NCI-H2029 (cell line): ENCODE measurements around the gene DSEL.

Source experiments
- DNase-seq: peaks from one replicate; lab custom pipeline; 2025; lab: John Stamatoyannopoulos, UW

The DSEL gene

GRCh38 chr18:67500522-67501205 lies 15.9 kb downstream of the DSEL start:
- DNase-seq: no peak

GRCh38 chr18:67496469-67496868 lies 20.1 kb downstream of the DSEL start:
- DNase-seq: no peak

GRCh38 chr18:67486534-67486933 lies 30.0 kb downstream of the DSEL start:
- no peak for DNase-seq

GRCh38 chr18:67485655-67486054 lies 30.9 kb downstream of the DSEL start:
- DNase-seq: no peak

GRCh38 chr18:67484458-67484857 lies 32.1 kb downstream of the DSEL start:
- DNase-seq: no peak

- DNase-seq: no peak
These were observed 32.6 kb downstream of the DSEL start for GRCh38 chr18:67483952-67484351.

- no peak for DNase-seq
These were observed 33.3 kb downstream of the DSEL start for GRCh38 chr18:67483237-67483636.

GRCh38 chr18:67478249-67478648 lies 38.3 kb downstream of the DSEL start:
- DNase-seq: no peak

- DNase-seq: no peak
These were observed 39.0 kb downstream of the DSEL start for GRCh38 chr18:67477522-67477921.

- no peak for DNase-seq
These were observed 39.9 kb downstream of the DSEL start for GRCh38 chr18:67476585-67476984.

GRCh38 chr18:67475673-67476072 lies 40.8 kb downstream of the DSEL start:
- no peak for DNase-seq

- no peak for DNase-seq
These were observed 48.5 kb downstream of the DSEL start for GRCh38 chr18:67468038-67468437.

- DNase-seq: no peak
These were observed 49.3 kb downstream of the DSEL start for GRCh38 chr18:67467188-67467587.

- no peak for DNase-seq
These were observed 52.0 kb downstream of the DSEL start for GRCh38 chr18:67464499-67464898.

GRCh38 chr18:67463829-67464228 lies 52.7 kb downstream of the DSEL start:
- no peak for DNase-seq

- no peak for DNase-seq
These were observed 59.8 kb downstream of the DSEL start for GRCh38 chr18:67456711-67457110.
